Measurements from ENCODE around the gene PKHD1. TPM values are rescaled to one million over a fixed set of nuclear protein-coding genes. Genes with fewer than 3 reads are reported as not detected.

Gene PKHD1
- total RNA-seq, 1 experiment from 2014 or later: 0.09 TPM

DNA sequence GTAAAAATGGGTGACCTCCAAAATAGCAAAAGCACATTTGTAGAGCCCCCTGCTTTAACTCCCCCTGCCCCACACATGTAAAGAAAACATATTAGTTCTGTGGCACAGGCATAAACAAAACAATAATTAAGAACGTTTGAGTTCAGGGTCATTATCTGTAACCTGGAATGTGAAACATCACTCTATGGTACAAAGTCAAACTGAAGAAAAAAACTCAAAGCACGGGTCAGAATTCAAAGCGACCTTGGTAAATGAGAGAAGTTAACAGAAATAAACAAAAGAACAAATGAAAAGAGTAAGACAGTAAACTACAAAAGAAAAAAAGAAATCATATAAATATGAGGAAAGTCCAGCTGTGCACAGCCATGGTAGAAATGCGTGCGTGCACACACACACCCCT is 67.5 kb downstream of the PKHD1 start:
- no peak overlapping the region for H3K4me3 Mint-ChIP-seq
- H3K27me3 Mint-ChIP-seq (ENCODE audit: low read depth): no peaks in the 10 kb centered on the region
- Histone ChIP-seq H4K91ac (ENCODE audit: insufficient read length, low read depth, low read length) (no peak overlapping the region), H4K20me1 (ENCODE audit: control insufficient read depth, insufficient read depth, insufficient read length) (no peaks in the 10 kb centered on the region), H3K14ac (ENCODE audit: insufficient read depth, low read length) (no peak overlapping the region), H3K4me2 (ENCODE audit: insufficient read depth, insufficient read length, low read length) (no peak overlapping the region), H3K27ac (ENCODE audit: insufficient read length, low read depth, low read length) (no peak overlapping the region), H3K4me1 (ENCODE audit: insufficient read depth, low read length) (no peaks in the 10 kb centered on the region), H2BK20ac (ENCODE audit: low read depth, low read length, poor library complexity, severe bottlenecking) (no peak overlapping the region), H2AFZ (ENCODE audit: low read length) (no peak overlapping the region), H2BK15ac (ENCODE audit: low read depth, low read length) (no peak overlapping the region), H2BK12ac (ENCODE audit: insufficient read length, low read depth, low read length) (no peak overlapping the region), H3K9me3 (ENCODE audit: control insufficient read depth, low read depth, low read length) (no peaks in the 10 kb centered on the region), H3K4ac (ENCODE audit: low read depth, low read length) (no peak overlapping the region), H3K23me2 (ENCODE audit: insufficient read length, low read depth, low read length, poor library complexity, severe bottlenecking) (no peaks in the 10 kb centered on the region), H2BK5ac (ENCODE audit: insufficient read length, low read length) (no peak overlapping the region), H2AK5ac (ENCODE audit: insufficient read length, low read length) (no peak overlapping the region), H3K56ac (ENCODE audit: insufficient read length, low read depth, low read length) (no peak overlapping the region), H3K23ac (ENCODE audit: insufficient read length, low read depth, low read length) (no peak overlapping the region), H3K79me2 (ENCODE audit: insufficient read depth, low read length) (no peaks in the 10 kb centered on the region), H3K27me3 (ENCODE audit: insufficient read depth, low read length) (no peaks in the 10 kb centered on the region), H4K5ac (ENCODE audit: insufficient read length, low read depth, low read length) (no peak overlapping the region), H3K18ac (ENCODE audit: insufficient read length, low read depth, low read length) (no peak overlapping the region), H4K8ac (replicated peaks; ENCODE audit: insufficient read length, low read depth, low read length) (no peak overlapping the region), H3K9ac (ENCODE audit: extremely low read depth, insufficient read length, low read length) (no peak overlapping the region), H2BK120ac (ENCODE audit: low read depth, low read length, poor library complexity, severe bottlenecking) (no peak overlapping the region), H3T11ph (ENCODE audit: low read length) (no peak overlapping the region), H3K79me1 (ENCODE audit: insufficient read depth, low read depth, low read length, poor library complexity, severe bottlenecking) (no peaks in the 10 kb centered on the region)
- no peaks in the 10 kb centered on the region for H3K36me3 Mint-ChIP-seq (ENCODE audit: insufficient read depth in 1 of 3, low read depth in 3 of 3)
- peaks cover 23 to 36% of the 10 kb centered on the region in 2 experiments for H3K4me1 Mint-ChIP-seq
- no peak for TF ChIP-seq CTCF (conservative IDR thresholded peaks at IDR 0.05)
- H3K27ac Mint-ChIP-seq: peak overlapping the region in 1 of 3 experiments; percentile 73; a peak in 2 of 7 replicates
- no CpG with 5 or more reads among the region's 5 CpGs for WGBS (ENCODE audit: extremely low coverage, insufficient read length, low lambda C conversion rate)
- DNase-seq: no peak
- H3K9me3 Mint-ChIP-seq: no peaks in the 10 kb centered on the region
